ENCODE data around the gene TNFRSF21. TPM values are rescaled to one million over a fixed set of nuclear protein-coding genes. Genes with fewer than 3 reads are reported as not detected.

The TNFRSF21 gene
- polyA plus RNA-seq, 4 donors = 32.1 to 42.8 (median 35.5) TPM

GRCh38 chr6:47182291-47182957, 127.3 kb downstream of the TNFRSF21 start:
- no peak for DNase-seq (ENCODE audit: low read depth in 4 of 4, low spot score in 3 of 4)

- no peak for DNase-seq (ENCODE audit: low read depth in 4 of 4, low spot score in 3 of 4)
Observed at GRCh38 chr6:47181681-47182080, 128.0 kb downstream of the TNFRSF21 start.

Other genes starting within 250 kb of the TNFRSF21 start
- gene CD2AP, start 167.9 kb upstream of the TNFRSF21 start, polyA plus RNA-seq (ENCODE audit: insufficient read length in 4 of 4) = 100 to 1,000 TPM in 1 of 4 donors, 10 to 100 TPM in 3; 75.4 to 101 (median 90.9) TPM

Measured in right renal pelvis (tissue), 4 donors.